IPS-15b (cell line): ENCODE data around the gene CDSN.

ENCODE experiments used
- H3K27me3 ChIP-seq: one replicate; pipeline ENCODE4 v1.6.1; 2013; ENCODE audit warnings: low read length; ENCODE audit not compliant: control insufficient read depth, insufficient read depth
- H3K36me3 ChIP-seq: one replicate; pipeline ENCODE4 v1.6.1; 2013; ENCODE audit warnings: low read length; ENCODE audit not compliant: control insufficient read depth, insufficient read depth
- H3K4me1 ChIP-seq: one replicate; pipeline ENCODE4 v1.6.1; 2013; ENCODE audit warnings: mild to moderate bottlenecking, low read length; ENCODE audit not compliant: control insufficient read depth, insufficient read depth
- H3K4me3 ChIP-seq: one replicate; pipeline ENCODE4 v1.5.1; 2013; ENCODE audit warnings: low read depth, low read length
- H3K9ac ChIP-seq: one replicate; pipeline ENCODE4 v1.6.1; 2013; ENCODE audit warnings: low read depth, mild to moderate bottlenecking, low read length
- H3K9me3 ChIP-seq: one replicate; pipeline ENCODE4 v1.6.1; 2013; ENCODE audit warnings: mild to moderate bottlenecking, low read length; ENCODE audit not compliant: control insufficient read depth, insufficient read depth

The CDSN gene

GRCh38 chr6:31142361-31142761 lies 22.1 kb upstream of the CDSN start:
- no peaks in the 10 kb centered on the region for H3K27me3 ChIP-seq
- H3K9ac ChIP-seq: no peak overlapping the region
- H3K4me3 ChIP-seq: no peak overlapping the region
- H3K4me1 ChIP-seq: peaks cover 4% of the 10 kb centered on the region
- peaks cover 31% of the 10 kb centered on the region for H3K36me3 ChIP-seq
- H3K9me3 ChIP-seq: no peaks in the 10 kb centered on the region

DNA sequence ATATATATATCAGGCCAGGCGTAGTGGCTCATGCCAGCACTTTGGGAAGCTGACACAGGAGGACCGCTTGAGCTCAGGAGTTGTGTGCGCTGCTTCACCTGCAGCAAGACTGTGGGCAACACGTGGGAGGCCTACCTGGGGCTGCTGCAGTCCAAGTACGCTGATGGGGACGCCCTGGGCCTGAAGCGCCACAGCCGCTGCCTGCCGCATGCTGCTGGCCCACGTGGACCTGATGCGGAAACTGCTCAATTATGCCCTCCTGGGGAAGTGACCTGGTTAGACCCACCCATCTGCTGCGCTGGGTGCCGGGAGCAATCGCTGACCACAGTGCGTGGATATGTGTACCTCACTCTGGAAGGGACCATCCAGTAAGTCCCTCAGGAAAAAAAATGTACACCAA lies 20.4 kb upstream of the CDSN start:
- Histone ChIP-seq H3K9ac (no peak overlapping the region), H3K4me3 (no peak overlapping the region), H3K9me3 (no peaks in the 10 kb centered on the region), H3K36me3 (peaks cover 31% of the 10 kb centered on the region), H3K4me1 (peaks cover 4% of the 10 kb centered on the region), H3K27me3 (no peaks in the 10 kb centered on the region)

DNA sequence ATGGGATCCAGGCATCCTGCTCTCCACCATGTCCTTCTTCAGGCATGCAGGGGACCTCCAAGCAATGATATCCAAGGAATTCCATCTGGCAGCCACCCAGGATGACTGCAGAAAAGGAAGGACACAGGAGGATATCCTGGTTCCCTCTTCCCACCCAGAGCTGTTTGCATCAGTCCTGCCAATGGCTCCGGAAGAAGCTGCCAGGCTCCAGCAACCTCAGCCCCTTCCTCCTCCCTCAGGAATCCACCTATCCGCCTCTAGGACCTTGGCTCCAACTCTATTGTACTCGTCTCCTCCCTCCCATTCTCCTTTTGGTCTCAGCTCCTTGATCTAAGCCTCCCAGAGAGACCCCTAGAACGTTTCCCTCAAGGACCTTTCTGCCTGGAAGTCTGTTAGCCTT lies 19.4 kb upstream of the CDSN start:
- Histone ChIP-seq H3K36me3 (peaks cover 22% of the 10 kb centered on the region), H3K4me3 (no peak overlapping the region), H3K9ac (no peak overlapping the region), H3K4me1 (peaks cover 4% of the 10 kb centered on the region), H3K27me3 (no peaks in the 10 kb centered on the region), H3K9me3 (no peaks in the 10 kb centered on the region)

DNA sequence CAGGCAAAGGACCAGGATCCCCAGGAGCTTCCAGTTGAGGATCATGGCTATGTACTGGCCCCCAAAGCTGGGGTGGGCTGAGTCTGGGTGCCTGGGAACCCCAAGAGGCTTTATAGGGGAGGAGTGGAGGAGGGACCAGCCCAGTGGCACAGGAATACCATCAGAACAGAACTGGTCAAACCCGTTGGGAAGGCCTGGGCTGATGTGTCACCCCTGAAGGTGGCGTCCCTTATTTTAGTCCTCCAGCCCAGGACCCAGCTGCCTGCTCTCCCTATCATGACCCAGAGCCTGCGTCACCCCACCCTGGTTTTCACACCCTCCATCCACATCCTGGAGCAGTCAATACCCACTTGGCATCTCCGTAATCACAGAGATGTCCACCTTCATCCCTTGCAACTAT lies 18.7 kb upstream of the CDSN start, which contains the start of gene PSORS1C2:
Gene PSORS1C2 (minus strand): TSS at position 85 of the 400 bp plus-strand sequence. CDS start 40 bp downstream, at position 45.
- H3K9ac ChIP-seq: no peak within 1 kb of the TSS

GRCh38 chr6:31135710-31136109 lies 15.5 kb upstream of the CDSN start:
- H3K4me3 ChIP-seq: no peak overlapping the region

More for the DNA sequence above, 18.7 kb upstream of the CDSN start, which contains the start of gene PSORS1C2:
- H3K27me3 ChIP-seq: no peaks in the 10 kb centered on the region
- peaks cover 4% of the 10 kb centered on the region for H3K4me1 ChIP-seq
- peaks cover 15% of the 10 kb centered on the region for H3K36me3 ChIP-seq
- no peaks in the 10 kb centered on the region for H3K9me3 ChIP-seq
- peak within 1 kb of the TSS; percentile 26 for H3K4me3 ChIP-seq

DNA sequence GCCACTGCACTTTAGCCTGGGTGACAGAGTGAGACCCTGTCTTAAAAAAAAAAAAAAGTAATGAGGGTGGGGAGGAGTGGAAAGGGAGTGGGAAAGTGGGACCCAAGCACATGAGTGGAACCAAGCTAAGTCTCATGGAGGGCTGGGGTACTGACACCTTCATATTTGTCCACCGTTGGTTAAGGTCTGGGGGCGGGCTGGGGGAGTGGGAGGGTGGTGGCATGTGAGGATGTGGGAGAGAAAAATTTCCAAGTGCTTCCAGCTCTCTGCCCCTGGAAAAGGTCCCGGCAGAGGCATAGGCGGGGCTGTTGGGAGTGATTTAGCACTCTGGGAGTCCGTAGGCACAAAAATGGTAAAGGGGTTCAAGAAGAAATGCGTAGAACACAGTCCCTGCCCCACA lies 12.6 kb upstream of the CDSN start:
- Histone ChIP-seq H3K4me1 (peaks cover 3% of the 10 kb centered on the region), H3K9ac (no peak overlapping the region), H3K36me3 (no peaks in the 10 kb centered on the region)

More at GRCh38 chr6:31135710-31136109, 15.5 kb upstream of the CDSN start:
- Histone ChIP-seq H3K9me3 (no peaks in the 10 kb centered on the region), H3K36me3 (no peaks in the 10 kb centered on the region), H3K27me3 (no peaks in the 10 kb centered on the region), H3K4me1 (peaks cover 4% of the 10 kb centered on the region), H3K9ac (no peak overlapping the region)

GRCh38 chr6:31131595-31131994 lies 11.3 kb upstream of the CDSN start:
- no peak overlapping the region for H3K4me3 ChIP-seq
- no peaks in the 10 kb centered on the region for H3K27me3 ChIP-seq
- no peaks in the 10 kb centered on the region for H3K9me3 ChIP-seq
- no peaks in the 10 kb centered on the region for H3K36me3 ChIP-seq
- no peaks in the 10 kb centered on the region for H3K4me1 ChIP-seq
- H3K9ac ChIP-seq: no peak overlapping the region

More for the DNA sequence above, 12.6 kb upstream of the CDSN start:
- H3K9me3 ChIP-seq: no peaks in the 10 kb centered on the region
- no peak overlapping the region for H3K4me3 ChIP-seq
- no peaks in the 10 kb centered on the region for H3K27me3 ChIP-seq

DNA sequence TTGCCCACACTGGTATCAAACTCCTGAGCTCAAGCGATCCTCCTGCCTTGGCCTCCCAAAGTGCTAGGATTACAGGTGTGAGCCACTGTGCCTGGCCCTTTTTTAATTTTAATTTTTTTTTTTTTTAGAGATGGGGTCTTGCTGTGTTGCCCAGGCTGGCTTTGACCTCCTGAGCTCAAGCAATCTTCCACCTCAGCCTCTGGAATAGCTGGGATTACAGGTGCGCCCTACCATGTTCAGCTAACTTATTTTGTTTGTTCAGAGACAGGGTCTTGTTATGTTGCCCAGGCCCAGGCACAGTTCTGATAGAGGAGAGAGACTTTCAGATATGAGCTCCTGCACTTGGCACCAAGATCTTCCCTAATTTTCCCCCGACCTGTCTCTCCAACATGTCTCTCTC lies 10.5 kb upstream of the CDSN start:
- Histone ChIP-seq H3K9ac (no peak overlapping the region), H3K36me3 (no peaks in the 10 kb centered on the region), H3K4me3 (no peak overlapping the region), H3K27me3 (no peaks in the 10 kb centered on the region), H3K4me1 (no peaks in the 10 kb centered on the region), H3K9me3 (no peaks in the 10 kb centered on the region)

GRCh38 chr6:31129130-31129529 lies 8.9 kb upstream of the CDSN start:
- Histone ChIP-seq H3K4me3 (no peak overlapping the region), H3K4me1 (no peaks in the 10 kb centered on the region), H3K36me3 (no peaks in the 10 kb centered on the region), H3K27me3 (no peaks in the 10 kb centered on the region), H3K9me3 (no peaks in the 10 kb centered on the region), H3K9ac (no peak overlapping the region)

DNA sequence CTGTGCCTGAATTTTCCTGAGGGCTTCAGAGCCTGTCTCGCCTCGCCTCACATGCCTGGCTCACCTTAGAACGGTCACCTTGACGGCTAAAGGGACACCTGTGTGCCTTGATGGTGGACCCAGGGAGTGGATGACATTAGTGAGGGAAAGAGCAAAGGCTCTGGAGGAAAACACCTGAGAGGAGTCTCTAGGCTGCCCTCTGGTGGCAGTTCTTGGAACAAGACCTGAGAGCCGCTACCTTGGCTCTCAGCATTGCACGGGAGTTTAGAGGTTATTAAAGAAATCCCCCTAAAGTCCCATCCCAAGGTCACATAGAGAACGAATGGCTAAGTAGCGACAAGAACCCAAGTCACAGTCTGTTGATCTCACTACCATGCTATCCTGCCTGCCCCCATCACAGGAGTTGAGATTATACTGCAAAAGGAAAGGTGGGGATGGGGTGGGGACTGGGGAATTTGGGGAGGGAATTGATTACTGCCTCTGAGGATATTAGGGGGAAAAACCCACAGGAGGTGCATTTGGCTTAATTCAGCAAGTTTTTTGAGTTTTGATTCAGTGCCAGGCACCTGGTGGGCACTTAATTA lies 7.9 kb upstream of the CDSN start:
- H3K27me3 ChIP-seq: no peaks in the 10 kb centered on the region
- no peaks in the 10 kb centered on the region for H3K36me3 ChIP-seq
- H3K9ac ChIP-seq: no peak overlapping the region
- no peak overlapping the region for H3K4me3 ChIP-seq
- H3K4me1 ChIP-seq: no peaks in the 10 kb centered on the region
- no peaks in the 10 kb centered on the region for H3K9me3 ChIP-seq

DNA sequence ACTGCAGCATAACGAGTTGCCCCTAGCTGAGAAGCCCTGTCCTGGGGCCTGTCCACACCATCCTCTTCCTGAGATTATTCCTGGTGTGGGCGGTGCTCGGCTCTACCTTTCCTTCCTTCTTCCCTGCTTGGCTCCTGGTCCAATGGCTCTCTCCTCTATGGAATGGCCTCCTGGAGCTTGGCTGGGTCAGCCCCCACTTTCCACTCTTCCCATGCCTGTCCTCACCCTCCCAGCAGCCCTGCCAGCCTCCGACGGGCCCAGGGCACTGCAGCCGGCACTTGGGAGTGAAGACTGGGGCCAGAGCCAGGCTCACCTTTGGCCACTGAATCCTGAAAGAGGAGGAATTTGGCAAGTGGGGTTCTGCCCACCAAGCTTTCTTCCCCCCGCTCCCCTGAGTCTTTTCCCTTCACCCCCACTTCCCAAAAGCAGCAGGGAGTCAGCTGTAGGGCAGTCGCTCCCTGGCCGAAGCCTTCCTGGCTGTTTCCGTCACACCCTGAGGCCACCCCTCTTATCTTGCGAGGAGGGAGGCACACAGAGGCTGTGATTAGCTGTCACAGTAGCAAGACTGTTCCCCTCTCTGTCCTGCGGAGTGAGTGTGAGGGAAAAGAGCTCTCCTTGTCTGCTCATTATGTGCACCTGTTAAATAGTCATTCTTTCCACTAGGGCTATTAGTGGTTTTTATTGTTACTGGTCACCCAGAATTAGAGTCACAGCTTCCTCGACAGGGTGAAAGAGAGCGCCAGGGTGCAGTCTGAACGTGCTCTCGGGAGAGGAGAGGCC lies 6.3 kb upstream of the CDSN start:
- no peaks in the 10 kb centered on the region for H3K4me1 ChIP-seq
- H3K27me3 ChIP-seq: no peaks in the 10 kb centered on the region
- no peaks in the 10 kb centered on the region for H3K9me3 ChIP-seq
- no peak overlapping the region for H3K4me3 ChIP-seq
- no peak overlapping the region for H3K9ac ChIP-seq
- H3K36me3 ChIP-seq: no peaks in the 10 kb centered on the region
